ENCODE results near the gene GTPBP2.

Gene GTPBP2

DNA sequence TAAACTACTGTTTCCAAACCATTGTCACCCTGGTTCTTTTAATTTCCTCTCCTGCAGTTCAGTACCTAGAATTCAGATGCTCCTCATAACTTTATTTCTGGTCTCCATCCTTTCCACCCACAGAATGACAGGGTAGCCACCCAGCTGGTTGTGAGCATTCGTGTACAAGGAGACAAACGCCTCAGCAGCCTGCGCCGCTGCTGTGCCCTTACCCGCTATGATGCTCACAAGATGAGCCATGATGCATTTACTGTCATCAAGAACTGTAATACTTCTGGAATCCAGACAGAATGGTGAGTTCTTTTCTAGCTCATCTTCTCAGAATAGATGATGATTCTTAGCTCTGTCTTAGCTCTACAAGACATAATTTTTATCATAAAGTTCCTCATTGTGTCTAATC lies 18.6 kb downstream of the GTPBP2 start:
- TF ChIP-seq, protein P1, sequence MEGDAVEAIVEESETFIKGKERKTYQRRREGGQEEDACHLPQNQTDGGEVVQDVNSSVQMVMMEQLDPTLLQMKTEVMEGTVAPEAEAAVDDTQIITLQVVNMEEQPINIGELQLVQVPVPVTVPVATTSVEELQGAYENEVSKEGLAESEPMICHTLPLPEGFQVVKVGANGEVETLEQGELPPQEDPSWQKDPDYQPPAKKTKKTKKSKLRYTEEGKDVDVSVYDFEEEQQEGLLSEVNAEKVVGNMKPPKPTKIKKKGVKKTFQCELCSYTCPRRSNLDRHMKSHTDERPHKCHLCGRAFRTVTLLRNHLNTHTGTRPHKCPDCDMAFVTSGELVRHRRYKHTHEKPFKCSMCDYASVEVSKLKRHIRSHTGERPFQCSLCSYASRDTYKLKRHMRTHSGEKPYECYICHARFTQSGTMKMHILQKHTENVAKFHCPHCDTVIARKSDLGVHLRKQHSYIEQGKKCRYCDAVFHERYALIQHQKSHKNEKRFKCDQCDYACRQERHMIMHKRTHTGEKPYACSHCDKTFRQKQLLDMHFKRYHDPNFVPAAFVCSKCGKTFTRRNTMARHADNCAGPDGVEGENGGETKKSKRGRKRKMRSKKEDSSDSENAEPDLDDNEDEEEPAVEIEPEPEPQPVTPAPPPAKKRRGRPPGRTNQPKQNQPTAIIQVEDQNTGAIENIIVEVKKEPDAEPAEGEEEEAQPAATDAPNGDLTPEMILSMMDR (IDR thresholded peaks at IDR 0.05): no peak

DNA sequence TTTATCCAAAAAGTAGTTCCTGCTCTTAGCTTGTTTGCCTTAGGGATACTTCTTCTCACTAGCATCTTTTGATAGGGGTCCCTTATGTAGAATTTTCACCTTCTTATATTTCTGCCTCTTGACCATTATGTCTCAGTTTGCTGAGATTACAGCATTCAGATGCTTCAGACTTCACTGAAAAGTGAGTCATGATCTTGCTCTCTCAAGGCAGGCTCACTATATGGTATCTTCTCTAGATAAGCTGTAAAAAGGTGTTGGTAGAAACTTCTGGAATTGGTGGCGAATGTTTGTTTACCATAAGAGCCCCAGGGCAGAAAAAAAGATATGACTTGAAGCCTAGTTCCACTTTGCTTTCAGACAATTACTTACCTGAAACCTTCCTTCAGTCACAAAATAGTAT lies 19.7 kb downstream of the GTPBP2 start:
- TF ChIP-seq, protein P1 (IDR thresholded peaks at IDR 0.05): no peak

DNA sequence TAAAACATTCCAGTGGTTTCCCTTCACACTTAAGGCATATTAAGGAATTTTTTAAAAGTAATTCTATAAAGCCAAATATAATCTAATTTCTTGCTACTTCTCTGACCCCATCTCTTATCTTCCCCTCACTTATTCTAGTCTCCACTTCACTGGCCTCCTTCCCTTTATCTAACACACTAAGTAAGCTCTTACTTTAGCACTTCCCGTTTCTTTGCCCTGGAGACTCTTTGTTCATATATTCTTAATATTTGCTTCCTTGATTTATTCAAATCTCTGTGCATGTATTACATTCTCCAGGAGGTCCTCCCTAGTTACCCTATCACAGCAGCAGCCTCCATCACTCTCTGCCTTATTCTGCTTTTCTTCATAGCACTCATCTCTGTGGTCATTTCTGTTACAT lies 20.3 kb downstream of the GTPBP2 start:
- TF ChIP-seq, protein P1 (IDR thresholded peaks at IDR 0.05): no peak

DNA sequence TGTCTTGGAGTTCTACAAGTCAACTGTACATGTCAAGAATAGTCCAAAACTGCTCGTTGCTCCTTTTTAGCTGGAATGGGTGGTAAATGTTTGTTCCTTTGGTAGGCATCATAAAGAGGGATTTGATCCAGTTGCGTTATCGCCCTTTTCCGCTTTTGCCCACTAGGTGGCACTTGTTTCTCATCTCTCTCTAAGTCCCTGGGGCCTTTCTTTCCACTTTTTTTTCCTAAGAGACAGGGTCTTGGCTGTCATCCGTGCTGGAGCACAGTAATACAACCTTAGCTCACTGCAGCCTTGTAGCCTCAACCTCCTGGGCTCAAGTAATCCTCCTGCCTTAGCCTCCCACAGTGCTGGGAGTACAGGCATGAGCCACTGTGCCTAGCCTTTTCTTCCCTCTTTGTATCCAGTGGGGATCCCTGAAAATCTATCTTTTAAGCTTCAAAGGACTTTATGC lies 20.7 kb downstream of the GTPBP2 start:
- TF ChIP-seq, protein P1 (IDR thresholded peaks at IDR 0.05): peak; percentile 74

DNA sequence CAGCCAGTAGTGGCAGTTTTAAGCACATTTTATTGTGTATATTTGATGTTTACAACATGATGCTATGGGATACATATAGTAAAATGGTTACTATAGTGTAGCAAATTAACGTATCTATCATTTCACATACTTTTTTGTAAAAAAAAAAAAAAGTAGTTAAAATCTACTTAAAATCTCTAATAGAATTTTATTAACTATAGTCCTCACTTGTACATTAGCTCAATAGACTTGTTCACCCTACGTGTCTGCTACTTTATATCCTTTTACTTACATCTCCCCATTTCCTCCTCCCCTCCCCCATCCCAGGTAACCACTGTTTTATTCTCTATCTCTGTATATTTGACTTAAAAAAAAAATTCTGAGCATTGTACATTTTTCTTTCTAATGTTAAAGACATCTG lies 23.0 kb downstream of the GTPBP2 start:
- TF ChIP-seq, protein P1 (IDR thresholded peaks at IDR 0.05): no peak

DNA sequence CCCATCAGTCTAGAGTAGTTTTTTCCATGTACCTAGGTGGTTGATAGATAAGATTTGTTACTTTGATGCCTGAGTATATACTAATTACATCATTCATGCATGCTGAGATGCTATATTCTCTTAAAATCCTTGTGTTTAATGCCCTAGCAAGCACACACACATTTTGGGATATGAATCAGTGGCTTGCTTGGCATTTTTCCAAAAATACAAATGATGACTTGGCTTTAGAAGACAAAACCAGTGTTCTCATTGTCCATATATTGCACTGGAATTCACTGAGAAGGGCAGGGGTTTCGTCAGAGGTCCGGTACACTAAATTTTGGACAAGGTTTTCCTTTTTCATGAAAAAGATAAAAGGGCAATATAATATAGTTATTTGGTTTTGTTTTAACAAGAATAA lies 24.9 kb downstream of the GTPBP2 start:
- TF ChIP-seq, protein P1 (IDR thresholded peaks at IDR 0.05): no peak

DNA sequence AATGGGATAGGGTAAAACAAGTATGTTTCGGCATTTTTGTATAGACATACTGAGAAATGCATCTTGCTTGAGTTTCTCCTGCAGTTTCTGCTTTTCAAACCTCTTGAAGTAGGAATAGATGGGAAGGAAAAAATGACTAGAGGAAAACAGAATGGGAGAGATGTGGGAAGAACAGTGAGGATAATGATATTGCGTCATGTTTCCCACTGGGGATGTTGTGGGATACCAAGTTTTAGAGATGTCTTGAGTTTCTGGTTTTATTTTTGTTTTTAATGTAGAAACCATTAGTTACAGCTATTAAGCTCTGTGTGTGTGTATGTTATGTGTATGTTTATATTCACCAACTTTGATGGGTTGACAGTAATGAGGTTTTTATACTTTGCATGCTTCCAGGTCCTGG lies 28.5 kb downstream of the GTPBP2 start:
- TF ChIP-seq, protein P1 (IDR thresholded peaks at IDR 0.05): no peak

DNA sequence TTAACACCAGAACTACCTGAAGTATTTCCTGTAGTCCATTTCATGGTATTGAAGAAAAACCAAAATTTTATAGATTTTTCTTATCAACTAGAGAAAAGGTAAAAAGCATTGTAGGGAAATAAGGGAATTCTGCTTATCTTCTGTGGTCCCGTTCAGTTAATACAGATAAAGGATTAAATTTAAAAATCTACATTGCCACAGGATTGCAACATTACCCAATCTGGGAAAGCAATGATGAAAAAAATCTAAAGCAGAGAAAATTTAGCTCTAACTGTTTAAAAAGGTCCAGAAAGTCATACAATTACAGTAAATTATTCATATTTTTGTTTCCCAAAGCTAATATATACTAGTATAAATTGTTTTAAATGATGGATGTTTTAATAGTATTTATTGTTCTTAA lies 35.1 kb downstream of the GTPBP2 start:
- TF ChIP-seq, protein P1 (IDR thresholded peaks at IDR 0.05): no peak

All from LNCAP (cell line).